ENCODE results near the gene ANKRD63.

Gene ANKRD63

DNA sequence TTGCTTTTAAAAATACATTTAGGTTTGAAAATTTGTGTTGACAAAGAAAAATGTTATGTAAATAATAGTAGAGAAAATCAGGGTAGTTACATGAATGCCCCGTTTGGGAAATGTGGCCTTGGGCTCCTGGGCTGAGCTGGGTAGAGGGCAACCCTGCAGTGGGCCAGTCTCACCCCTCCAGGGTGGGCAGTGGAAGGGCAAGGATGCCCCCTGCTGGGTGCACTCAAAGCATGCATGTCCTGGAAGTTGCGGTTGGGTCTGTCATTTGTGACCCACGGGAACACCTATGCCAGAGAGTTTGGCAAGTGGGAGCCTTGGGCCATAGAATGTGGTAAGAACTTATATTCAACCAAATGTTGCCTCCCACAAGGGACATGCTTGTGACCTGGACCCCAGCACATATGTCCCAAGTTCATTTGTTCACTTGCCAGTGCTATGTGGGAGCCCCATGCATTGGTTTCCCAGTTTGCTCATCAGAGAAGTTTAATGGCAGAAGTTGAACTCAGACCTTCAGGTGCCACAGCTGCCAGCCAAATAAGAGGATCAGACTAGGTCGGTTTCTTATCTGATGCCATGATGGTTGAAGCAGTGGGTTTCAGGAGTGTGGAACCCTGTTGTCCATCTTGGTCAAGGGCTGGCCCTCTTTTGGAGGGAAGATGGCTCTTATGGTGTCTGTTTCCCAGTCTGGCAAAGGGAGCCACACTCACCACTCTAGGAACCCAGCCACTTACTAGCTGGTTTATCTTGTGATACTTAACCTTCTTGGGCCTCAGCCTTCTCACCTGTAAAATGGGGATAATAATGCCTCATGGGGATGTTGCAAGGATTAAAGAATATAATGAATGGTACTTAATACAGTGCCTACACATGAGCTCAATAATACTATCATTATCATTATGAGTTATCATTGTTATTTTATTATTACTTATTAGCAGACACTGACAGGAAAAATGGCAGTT lies 27.4 kb upstream of the ANKRD63 start:
- Histone ChIP-seq H2AFZ (ENCODE audit: low read length) (no peak overlapping the region), H3K36me3 (replicated peaks; ENCODE audit: insufficient read depth, low read length) (no peaks in the 10 kb centered on the region), H3K9ac (ENCODE audit: low read length) (no peak overlapping the region), H3K4me1 (ENCODE audit: low read length) (no peaks in the 10 kb centered on the region), H3K9me3 (replicated peaks; ENCODE audit: insufficient read depth, low read length) (no peaks in the 10 kb centered on the region), H3K4me2 (ENCODE audit: low read depth, low read length) (no peak overlapping the region), H3K27ac (ENCODE audit: low read length) (no peak overlapping the region), H3K9me2 (replicated peaks; ENCODE audit: insufficient read depth, low read length) (no peaks in the 10 kb centered on the region), H3F3A (ENCODE audit: insufficient read depth, low read length) (no peaks in the 10 kb centered on the region), H3K4me3 (ENCODE audit: low read length) (no peak overlapping the region), H3K79me2 (ENCODE audit: low read length) (no peaks in the 10 kb centered on the region), H3K27me3 (replicated peaks; ENCODE audit: insufficient read depth, low read length) (no peaks in the 10 kb centered on the region), H4K20me1 (ENCODE audit: insufficient read depth, low read length) (no peaks in the 10 kb centered on the region)
- TF ChIP-seq, protein P1, sequence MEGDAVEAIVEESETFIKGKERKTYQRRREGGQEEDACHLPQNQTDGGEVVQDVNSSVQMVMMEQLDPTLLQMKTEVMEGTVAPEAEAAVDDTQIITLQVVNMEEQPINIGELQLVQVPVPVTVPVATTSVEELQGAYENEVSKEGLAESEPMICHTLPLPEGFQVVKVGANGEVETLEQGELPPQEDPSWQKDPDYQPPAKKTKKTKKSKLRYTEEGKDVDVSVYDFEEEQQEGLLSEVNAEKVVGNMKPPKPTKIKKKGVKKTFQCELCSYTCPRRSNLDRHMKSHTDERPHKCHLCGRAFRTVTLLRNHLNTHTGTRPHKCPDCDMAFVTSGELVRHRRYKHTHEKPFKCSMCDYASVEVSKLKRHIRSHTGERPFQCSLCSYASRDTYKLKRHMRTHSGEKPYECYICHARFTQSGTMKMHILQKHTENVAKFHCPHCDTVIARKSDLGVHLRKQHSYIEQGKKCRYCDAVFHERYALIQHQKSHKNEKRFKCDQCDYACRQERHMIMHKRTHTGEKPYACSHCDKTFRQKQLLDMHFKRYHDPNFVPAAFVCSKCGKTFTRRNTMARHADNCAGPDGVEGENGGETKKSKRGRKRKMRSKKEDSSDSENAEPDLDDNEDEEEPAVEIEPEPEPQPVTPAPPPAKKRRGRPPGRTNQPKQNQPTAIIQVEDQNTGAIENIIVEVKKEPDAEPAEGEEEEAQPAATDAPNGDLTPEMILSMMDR (IDR thresholded peaks at IDR 0.05; ENCODE audit: low read length), result peak; percentile 51
- no peak for TF ChIP-seq EZH2phosphoT487 (IDR thresholded peaks at IDR 0.05; ENCODE audit: low read length)
- peak; percentile 12 for DNase-seq

DNA sequence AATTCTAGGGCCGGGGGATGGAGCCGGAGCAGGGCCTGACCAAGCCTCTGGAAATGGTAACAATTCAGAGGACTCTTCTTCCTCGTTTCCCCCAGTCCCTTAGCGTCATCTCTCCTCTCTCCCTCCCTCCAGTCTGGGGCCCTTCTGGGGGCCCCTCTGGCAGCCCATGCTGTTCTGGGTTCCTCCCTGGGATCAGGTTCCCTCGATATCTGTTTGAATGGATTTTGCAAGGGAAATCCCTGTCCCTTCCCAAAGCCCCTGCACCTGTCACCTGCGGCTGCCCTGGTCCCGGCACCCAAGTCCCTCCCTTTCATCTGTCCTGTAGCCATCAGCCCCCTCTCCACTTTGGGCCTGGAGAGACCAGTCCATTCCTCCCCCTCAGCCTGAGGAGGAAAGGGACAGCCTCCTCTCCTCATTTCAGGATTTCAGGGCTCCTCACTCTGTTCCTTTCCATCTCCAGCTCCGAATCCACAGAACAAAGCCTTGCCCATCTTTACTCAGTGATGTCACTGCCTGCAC lies 26.5 kb upstream of the ANKRD63 start:
- Histone ChIP-seq H2AFZ (ENCODE audit: low read length) (no peak overlapping the region), H3K4me3 (ENCODE audit: low read length) (no peak overlapping the region), H3K36me3 (replicated peaks; ENCODE audit: insufficient read depth, low read length) (no peaks in the 10 kb centered on the region), H3F3A (ENCODE audit: insufficient read depth, low read length) (no peaks in the 10 kb centered on the region), H3K79me2 (ENCODE audit: low read length) (no peaks in the 10 kb centered on the region), H3K27ac (ENCODE audit: low read length) (no peak overlapping the region), H3K4me2 (ENCODE audit: low read depth, low read length) (no peak overlapping the region), H3K4me1 (ENCODE audit: low read length) (no peaks in the 10 kb centered on the region), H3K9ac (ENCODE audit: low read length) (no peak overlapping the region), H3K27me3 (replicated peaks; ENCODE audit: insufficient read depth, low read length) (no peaks in the 10 kb centered on the region), H3K9me2 (replicated peaks; ENCODE audit: insufficient read depth, low read length) (no peaks in the 10 kb centered on the region), H4K20me1 (ENCODE audit: insufficient read depth, low read length) (no peaks in the 10 kb centered on the region), H3K9me3 (replicated peaks; ENCODE audit: insufficient read depth, low read length) (no peaks in the 10 kb centered on the region)
- DNase-seq, result no peak
- TF ChIP-seq EZH2 (optimal IDR thresholded peaks at IDR 0.05; ENCODE audit: low read depth, low read length), result no peak
- TF ChIP-seq, protein P1 (IDR thresholded peaks at IDR 0.05; ENCODE audit: low read length), result no peak
- no peak for TF ChIP-seq EZH2phosphoT487 (IDR thresholded peaks at IDR 0.05; ENCODE audit: low read length)

DNA sequence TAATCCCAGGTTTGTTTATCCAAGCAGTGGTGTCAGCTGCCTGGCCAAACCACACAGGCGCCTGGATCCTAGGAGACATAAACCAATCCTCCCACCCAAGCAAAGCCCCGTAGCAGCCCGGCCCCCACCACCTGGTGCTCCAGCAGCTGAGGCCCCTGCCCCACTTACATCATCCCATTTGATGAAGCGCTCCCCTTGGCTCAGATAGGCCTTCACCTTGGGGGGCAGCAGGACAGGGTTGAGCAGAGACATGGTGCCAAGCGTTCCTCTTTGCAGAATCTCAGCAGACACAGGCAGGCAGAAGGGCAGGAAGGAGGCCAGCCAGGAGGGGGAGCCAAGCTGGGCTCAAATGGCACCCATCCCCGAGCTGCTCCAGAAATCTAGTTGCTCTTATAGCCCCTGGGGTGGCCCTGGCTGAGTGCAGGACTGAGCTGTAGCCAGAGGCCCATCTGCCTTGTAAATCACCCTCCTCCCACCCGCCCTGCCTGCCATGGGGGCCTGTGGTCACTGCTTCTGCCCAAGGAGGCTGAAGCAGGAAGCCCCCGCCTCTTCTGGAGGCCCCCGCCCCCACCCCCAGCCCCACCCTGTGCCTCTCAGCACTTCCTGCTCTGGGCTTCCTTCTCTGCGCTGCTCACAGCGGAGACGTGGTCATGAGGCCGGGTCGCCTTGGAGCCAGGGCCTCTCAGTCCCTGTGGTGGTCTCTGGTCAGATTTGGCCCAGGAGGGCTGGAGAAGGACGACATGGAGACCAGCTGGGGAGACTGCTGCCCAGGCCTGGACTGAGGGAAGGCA lies 24.8 kb upstream of the ANKRD63 start, which contains the start of gene PLCB2:
PLCB2 (minus strand) TSS at position 515 of the 791 bp plus-strand sequence; CDS start at position 252, 263 bp downstream.
- Histone ChIP-seq H3K9me2 (replicated peaks; ENCODE audit: insufficient read depth, low read length) (no peaks in the 10 kb centered on the region), H3F3A (ENCODE audit: insufficient read depth, low read length) (no peaks in the 10 kb centered on the region), H3K79me2 (ENCODE audit: low read length) (no peaks in the 10 kb centered on the region), H3K4me3 (ENCODE audit: low read length) (no peak within 1 kb of the TSS), H3K27ac (ENCODE audit: low read length) (no peak within 1 kb of the TSS), H3K9ac (ENCODE audit: low read length) (no peak within 1 kb of the TSS), H3K4me1 (ENCODE audit: low read length) (no peaks in the 10 kb centered on the region), H2AFZ (ENCODE audit: low read length) (no peak within 1 kb of the TSS), H3K36me3 (replicated peaks; ENCODE audit: insufficient read depth, low read length) (no peaks in the 10 kb centered on the region), H4K20me1 (ENCODE audit: insufficient read depth, low read length) (no peaks in the 10 kb centered on the region), H3K4me2 (ENCODE audit: low read depth, low read length) (no peak within 1 kb of the TSS), H3K27me3 (replicated peaks; ENCODE audit: insufficient read depth, low read length) (no peaks in the 10 kb centered on the region), H3K9me3 (replicated peaks; ENCODE audit: insufficient read depth, low read length) (no peaks in the 10 kb centered on the region)
- no peak for DNase-seq
- no peak for TF ChIP-seq EZH2 (optimal IDR thresholded peaks at IDR 0.05; ENCODE audit: low read depth, low read length)
- TF ChIP-seq EZH2phosphoT487 (IDR thresholded peaks at IDR 0.05; ENCODE audit: low read length), result no peak
- TF ChIP-seq, protein P1 (IDR thresholded peaks at IDR 0.05; ENCODE audit: low read length), result peak; percentile 29; the same call in 1 of the 2 replicates
